ENCODE results near the gene ICAM4. TPM values are rescaled to one million over a fixed set of nuclear protein-coding genes. Genes with fewer than 3 reads are reported as not detected.

The ICAM4 gene
- total and polyA plus RNA-seq, 12 donors, result 0.17 to 0.83 (median 0.51) TPM; not detected in 1

DNA sequence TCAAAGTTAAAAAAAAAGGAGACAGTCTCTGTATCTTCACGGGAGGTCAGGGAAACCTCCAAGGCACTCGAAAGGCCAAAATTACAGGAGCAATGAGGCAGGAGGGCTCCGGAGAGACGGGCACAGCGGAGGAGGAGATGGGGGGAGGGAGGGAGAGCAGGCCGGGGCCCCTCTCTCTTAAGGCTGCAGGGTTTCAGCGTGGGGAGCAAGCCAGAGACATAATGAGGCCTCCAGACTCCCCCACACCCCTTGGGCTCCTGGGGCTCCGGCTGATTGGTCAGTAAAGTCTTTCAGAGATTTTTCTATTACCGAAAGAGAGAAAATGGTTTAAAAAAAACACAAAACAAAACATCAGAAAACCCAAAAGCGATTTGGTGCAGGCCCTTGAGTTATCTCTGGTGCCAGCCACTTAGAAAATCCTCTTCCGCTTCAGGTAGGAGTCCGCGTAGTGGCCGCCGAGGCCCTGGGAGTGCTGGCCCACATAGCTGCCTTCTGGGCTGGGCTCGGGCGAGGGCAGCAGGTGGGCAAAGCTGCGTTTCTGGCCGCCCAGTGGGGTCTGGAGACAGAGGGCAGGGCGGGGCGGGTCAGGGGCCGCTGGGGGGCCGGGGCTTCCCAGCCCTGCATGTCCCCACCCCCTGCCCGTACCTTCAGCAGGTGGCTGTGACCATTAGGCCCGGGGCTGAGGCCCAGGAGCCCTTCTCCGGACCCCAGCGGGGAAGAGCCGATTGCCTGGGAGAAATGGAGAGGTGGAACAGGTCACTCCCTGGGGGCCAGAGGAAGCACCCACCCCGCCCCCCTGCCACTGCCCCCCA is 30.5 kb downstream of the ICAM4 start:
- Histone ChIP-seq H3K9me3 (no peaks in the 10 kb centered on the region), H3K4me3 (no peak overlapping the region), H3K36me3 (peaks cover 0 to 75% (median 42%) of the 10 kb centered on the region in 9 donors), H3K27ac (no peak overlapping the region), H3K27me3 (no peaks in the 10 kb centered on the region), H3K4me1 (peaks cover 4 to 22% (median 17%) of the 10 kb centered on the region in 9 donors)
- WGBS, 2 donors, result 85% methylated on average over 28 to 29 of the region's 29 CpGs
- ATAC-seq (no peak), DNase-seq (no peak)
- TF ChIP-seq, protein P1, sequence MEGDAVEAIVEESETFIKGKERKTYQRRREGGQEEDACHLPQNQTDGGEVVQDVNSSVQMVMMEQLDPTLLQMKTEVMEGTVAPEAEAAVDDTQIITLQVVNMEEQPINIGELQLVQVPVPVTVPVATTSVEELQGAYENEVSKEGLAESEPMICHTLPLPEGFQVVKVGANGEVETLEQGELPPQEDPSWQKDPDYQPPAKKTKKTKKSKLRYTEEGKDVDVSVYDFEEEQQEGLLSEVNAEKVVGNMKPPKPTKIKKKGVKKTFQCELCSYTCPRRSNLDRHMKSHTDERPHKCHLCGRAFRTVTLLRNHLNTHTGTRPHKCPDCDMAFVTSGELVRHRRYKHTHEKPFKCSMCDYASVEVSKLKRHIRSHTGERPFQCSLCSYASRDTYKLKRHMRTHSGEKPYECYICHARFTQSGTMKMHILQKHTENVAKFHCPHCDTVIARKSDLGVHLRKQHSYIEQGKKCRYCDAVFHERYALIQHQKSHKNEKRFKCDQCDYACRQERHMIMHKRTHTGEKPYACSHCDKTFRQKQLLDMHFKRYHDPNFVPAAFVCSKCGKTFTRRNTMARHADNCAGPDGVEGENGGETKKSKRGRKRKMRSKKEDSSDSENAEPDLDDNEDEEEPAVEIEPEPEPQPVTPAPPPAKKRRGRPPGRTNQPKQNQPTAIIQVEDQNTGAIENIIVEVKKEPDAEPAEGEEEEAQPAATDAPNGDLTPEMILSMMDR (IDR thresholded peaks at IDR 0.05), result no peak
- intact Hi-C loops (cut with DNase I), result loop anchor here in 1 of 10 donors (5.0 kb wide), 1 partner anchor 45 kb away; the partner anchor contains the start of gene ICAM1

DNA sequence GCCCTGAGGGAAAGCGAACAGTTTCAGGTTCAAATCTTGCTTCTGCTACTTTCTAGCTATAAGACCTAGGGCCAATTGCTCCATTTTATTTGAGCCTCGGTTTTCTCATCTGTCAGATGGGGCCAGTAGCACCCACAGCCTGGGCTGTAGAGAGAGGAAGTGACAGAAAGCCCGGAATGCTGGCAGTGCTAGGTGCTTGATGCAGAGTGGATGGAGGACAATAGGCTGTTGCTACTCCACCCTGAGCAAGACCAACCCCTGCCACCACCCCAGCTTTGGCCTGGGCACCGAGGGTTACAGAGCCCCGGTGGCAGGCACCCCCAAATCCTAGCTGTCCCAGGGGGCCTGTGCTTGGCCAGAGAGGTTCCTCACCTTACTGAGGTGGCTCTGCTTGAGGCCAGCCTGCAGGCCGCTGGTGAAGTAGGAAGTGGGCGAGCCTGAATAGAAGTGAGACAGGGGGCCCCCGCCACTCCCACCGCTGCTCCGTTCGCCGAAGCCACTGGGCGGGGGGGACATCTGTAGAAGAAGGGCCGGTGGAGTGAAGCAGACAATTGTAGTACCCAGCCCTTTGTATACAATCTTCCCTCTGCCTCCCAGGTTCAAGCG is 31.2 kb downstream of the ICAM4 start:
- peaks cover 4 to 22% (median 17%) of the 10 kb centered on the region in 9 donors for H3K4me1 ChIP-seq
- ATAC-seq (no peak), DNase-seq (no peak)
- WGBS, 2 donors, result 92 to 95% methylated on average over 15 of the region's 15 CpGs
- H3K4me3 ChIP-seq, result no peak overlapping the region
- H3K36me3 ChIP-seq, result peaks cover 0 to 79% (median 49%) of the 10 kb centered on the region in 9 donors
- H3K27me3 ChIP-seq, result no peaks in the 10 kb centered on the region
- H3K9me3 ChIP-seq, result no peaks in the 10 kb centered on the region
- intact Hi-C loops (cut with DNase I), result loop anchor here in 1 of 10 donors (5.0 kb wide), 1 partner anchor 46 kb away; the partner anchor contains the start of gene ICAM1
- TF ChIP-seq, protein P1 (IDR thresholded peaks at IDR 0.05), result no peak
- H3K27ac ChIP-seq, result no peak overlapping the region

DNA sequence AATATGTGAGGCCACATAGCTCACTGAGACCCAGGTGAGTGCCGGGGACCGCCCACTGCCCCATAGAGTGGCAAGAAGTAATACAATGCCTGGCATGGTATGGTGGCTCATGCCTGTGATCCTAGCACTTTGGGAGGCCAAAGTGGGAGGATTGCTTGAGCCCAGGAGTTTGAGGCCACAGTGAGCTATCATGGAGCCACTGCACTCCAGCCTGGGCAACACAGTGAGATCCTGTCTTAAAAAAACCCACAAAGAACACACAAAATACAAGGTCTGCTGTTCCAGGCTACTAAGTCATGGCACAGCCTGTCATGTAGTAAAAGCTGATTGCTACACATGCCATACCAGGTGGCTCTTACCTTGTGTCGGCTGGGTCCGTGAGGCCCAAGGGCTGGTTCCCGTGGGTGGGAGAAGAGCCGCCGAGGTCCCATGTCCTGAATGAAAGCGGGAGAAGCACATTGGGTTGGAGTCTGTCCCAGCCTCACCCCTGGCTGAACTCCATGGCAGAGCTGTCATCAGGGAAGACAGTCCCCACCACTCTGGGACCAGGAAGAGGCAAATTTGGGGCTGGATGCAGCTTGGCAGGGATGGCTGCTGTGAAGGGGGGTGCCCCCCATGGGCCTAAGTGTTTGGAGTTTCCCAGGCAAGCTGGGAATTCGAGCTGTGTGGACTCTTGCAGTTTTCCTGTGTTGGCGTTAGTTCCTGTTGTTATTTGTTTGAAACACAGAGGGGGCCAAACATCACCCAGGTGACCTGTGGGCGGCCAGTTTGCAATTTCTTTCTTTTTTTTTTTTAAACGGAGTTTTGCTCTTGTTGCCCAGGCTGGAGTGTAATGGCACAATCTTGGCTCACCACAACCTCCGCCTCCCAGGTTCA is 32.3 kb downstream of the ICAM4 start:
- intact Hi-C loops (cut with DNase I), result loop anchor here in 1 of 10 donors (5.0 kb wide), 1 partner anchor 47 kb away; the partner anchor contains the start of gene ICAM1
- 91 to 92% methylated on average over 13 of the region's 13 CpGs for WGBS, 2 donors
- H3K27me3 ChIP-seq, result no peaks in the 10 kb centered on the region
- no peak overlapping the region for H3K27ac ChIP-seq
- TF ChIP-seq, protein P1 (IDR thresholded peaks at IDR 0.05), result no peak
- peaks cover 4 to 22% (median 17%) of the 10 kb centered on the region in 9 donors for H3K4me1 ChIP-seq
- no peak overlapping the region for H3K4me3 ChIP-seq
- H3K9me3 ChIP-seq, result no peaks in the 10 kb centered on the region
- ATAC-seq (no peak), DNase-seq (no peak)
- peaks cover 0 to 84% (median 60%) of the 10 kb centered on the region in 9 donors for H3K36me3 ChIP-seq

All from heart right ventricle (tissue), 16 donors.